ENCODE results near the gene KHNYN.

The KHNYN gene

GRCh38 chr14:24417832-24418491 lies 11.8 kb upstream of the KHNYN start:
- Histone ChIP-seq H3K27ac (replicated peaks; ENCODE audit: low read length) (no peak overlapping the region), H3K23ac (ENCODE audit: low read depth, low read length, poor library complexity) (no peak overlapping the region), H2BK5ac (ENCODE audit: low read length) (no peak overlapping the region), H3K4me3 (ENCODE audit: low read length in 2 of 2) (no peak overlapping the region), H2BK120ac (ENCODE audit: low read depth, low read length) (no peak overlapping the region), H4K8ac (ENCODE audit: low read depth, low read length) (no peak overlapping the region), H2BK15ac (ENCODE audit: low read length) (no peak overlapping the region), H3K4me1 (ENCODE audit: control insufficient read depth in 2 of 2, insufficient read depth in 1 of 2, low read depth in 1 of 2, low read length in 2 of 2) (no peaks in the 10 kb centered on the region), H3K27me3 (ENCODE audit: control insufficient read depth in 3 of 3, insufficient read depth in 3 of 3, low read depth in 1 of 3, low read length in 3 of 3) (peaks cover 0 to 42% (median 0%) of the 10 kb centered on the region in 3 experiments), H3K4ac (ENCODE audit: low read length) (no peak overlapping the region), H2BK12ac (ENCODE audit: low read length) (no peak overlapping the region), H3K36me3 (replicated peaks in 1 of 2; ENCODE audit: control insufficient read depth in 2 of 2, insufficient read depth in 2 of 2, low read length in 2 of 2) (peaks cover 0 to 7% of the 10 kb centered on the region in 2 donors), H2AFZ (ENCODE audit: low read length) (no peak overlapping the region), H3K18ac (ENCODE audit: low read length) (no peak overlapping the region), H4K91ac (ENCODE audit: low read depth, low read length, poor library complexity) (no peak overlapping the region), H3K79me1 (ENCODE audit: low read depth, low read length) (no peaks in the 10 kb centered on the region), H3K14ac (ENCODE audit: low read length) (no peak overlapping the region), H2AK5ac (ENCODE audit: low read depth, low read length) (no peak overlapping the region), H3K9me3 (replicated peaks in 1 of 2; ENCODE audit: control insufficient read depth in 2 of 2, insufficient read depth in 1 of 2, low read depth in 1 of 2, low read length in 2 of 2) (no peaks in the 10 kb centered on the region), H3K9ac (ENCODE audit: low read depth, low read length, poor library complexity) (no peak overlapping the region), H3K4me2 (ENCODE audit: insufficient read depth, low read length, poor library complexity, severe bottlenecking) (no peak overlapping the region)
- no peak for DNase-seq (ENCODE audit: low spot score)
- WGBS, 2 donors (ENCODE audit: extremely low coverage in 2 of 2, insufficient read length in 2 of 2, insufficient replicate concordance in 1 of 2) = no CpG with 5 or more reads among the region's 6 CpGs

- H4K8ac ChIP-seq (ENCODE audit: low read depth, low read length) = no peak overlapping the region
- H3K9me3 ChIP-seq (replicated peaks in 1 of 2; ENCODE audit: control insufficient read depth in 2 of 2, insufficient read depth in 1 of 2, low read depth in 1 of 2, low read length in 2 of 2) = no peaks in the 10 kb centered on the region
- no peak overlapping the region for H3K4me2 ChIP-seq (ENCODE audit: insufficient read depth, low read length, poor library complexity, severe bottlenecking)
- no peak overlapping the region for H3K27ac ChIP-seq (replicated peaks; ENCODE audit: low read length)
- no peak overlapping the region for H2BK120ac ChIP-seq (ENCODE audit: low read depth, low read length)
- H2AK5ac ChIP-seq (ENCODE audit: low read depth, low read length) = no peak overlapping the region
- no CpG with 5 or more reads among the region's 6 CpGs for WGBS, 2 donors (ENCODE audit: extremely low coverage in 2 of 2, insufficient read length in 2 of 2, insufficient replicate concordance in 1 of 2)
- H3K4me1 ChIP-seq (ENCODE audit: control insufficient read depth in 2 of 2, insufficient read depth in 1 of 2, low read depth in 1 of 2, low read length in 2 of 2) = no peaks in the 10 kb centered on the region
- H2BK15ac ChIP-seq (ENCODE audit: low read length) = no peak overlapping the region
- no peak overlapping the region for H3K4me3 ChIP-seq (ENCODE audit: low read length in 2 of 2)
- H4K91ac ChIP-seq (ENCODE audit: low read depth, low read length, poor library complexity) = no peak overlapping the region
- H2AFZ ChIP-seq (ENCODE audit: low read length) = no peak overlapping the region
- no peak overlapping the region for H3K9ac ChIP-seq (ENCODE audit: low read depth, low read length, poor library complexity)
- H3K4ac ChIP-seq (ENCODE audit: low read length) = no peak overlapping the region
- H3K79me1 ChIP-seq (ENCODE audit: low read depth, low read length) = no peaks in the 10 kb centered on the region
- no peak overlapping the region for H3K18ac ChIP-seq (ENCODE audit: low read length)
- H2BK12ac ChIP-seq (ENCODE audit: low read length) = no peak overlapping the region
- peaks cover 0 to 3% of the 10 kb centered on the region in 2 donors for H3K36me3 ChIP-seq (replicated peaks in 1 of 2; ENCODE audit: control insufficient read depth in 2 of 2, insufficient read depth in 2 of 2, low read length in 2 of 2)
- H3K23ac ChIP-seq (ENCODE audit: low read depth, low read length, poor library complexity) = no peak overlapping the region
- H3K27me3 ChIP-seq (ENCODE audit: control insufficient read depth in 3 of 3, insufficient read depth in 3 of 3, low read depth in 1 of 3, low read length in 3 of 3) = peaks cover 0 to 44% (median 0%) of the 10 kb centered on the region in 3 experiments
- no peak overlapping the region for H3K14ac ChIP-seq (ENCODE audit: low read length)
- no peak overlapping the region for H2BK5ac ChIP-seq (ENCODE audit: low read length)
- no peak for DNase-seq (ENCODE audit: low spot score)
These were observed 11.3 kb upstream of the KHNYN start for GRCh38 chr14:24418492-24418873.

- Histone ChIP-seq H4K91ac (ENCODE audit: low read depth, low read length, poor library complexity) (no peak overlapping the region), H3K23ac (ENCODE audit: low read depth, low read length, poor library complexity) (no peak overlapping the region), H3K27ac (replicated peaks; ENCODE audit: low read length) (no peak overlapping the region), H2AFZ (ENCODE audit: low read length) (no peak overlapping the region), H2BK12ac (ENCODE audit: low read length) (no peak overlapping the region), H3K18ac (ENCODE audit: low read length) (no peak overlapping the region), H2BK120ac (ENCODE audit: low read depth, low read length) (no peak overlapping the region), H3K27me3 (ENCODE audit: control insufficient read depth in 3 of 3, insufficient read depth in 3 of 3, low read depth in 1 of 3, low read length in 3 of 3) (peaks cover 0 to 71% (median 3%) of the 10 kb centered on the region in 3 experiments), H3K4ac (ENCODE audit: low read length) (no peak overlapping the region), H3K4me3 (ENCODE audit: low read length in 2 of 2) (no peak overlapping the region), H2BK5ac (ENCODE audit: low read length) (no peak overlapping the region), H2AK5ac (ENCODE audit: low read depth, low read length) (no peak overlapping the region), H3K4me1 (ENCODE audit: control insufficient read depth in 2 of 2, insufficient read depth in 1 of 2, low read depth in 1 of 2, low read length in 2 of 2) (no peaks in the 10 kb centered on the region), H3K4me2 (ENCODE audit: insufficient read depth, low read length, poor library complexity, severe bottlenecking) (no peak overlapping the region), H3K14ac (ENCODE audit: low read length) (no peak overlapping the region), H3K9me3 (replicated peaks in 1 of 2; ENCODE audit: control insufficient read depth in 2 of 2, insufficient read depth in 1 of 2, low read depth in 1 of 2, low read length in 2 of 2) (no peaks in the 10 kb centered on the region), H2BK15ac (ENCODE audit: low read length) (no peak overlapping the region), H3K79me1 (ENCODE audit: low read depth, low read length) (no peaks in the 10 kb centered on the region), H4K8ac (ENCODE audit: low read depth, low read length) (no peak overlapping the region), H3K9ac (ENCODE audit: low read depth, low read length, poor library complexity) (no peak overlapping the region), H3K36me3 (replicated peaks in 1 of 2; ENCODE audit: control insufficient read depth in 2 of 2, insufficient read depth in 2 of 2, low read length in 2 of 2) (no peaks in the 10 kb centered on the region)
- WGBS, 2 donors (ENCODE audit: extremely low coverage in 2 of 2, insufficient read length in 2 of 2, insufficient replicate concordance in 1 of 2) = no CpG with 5 or more reads among the region's 4 CpGs
- DNase-seq (ENCODE audit: low spot score) = no peak
These were observed 7.5 kb upstream of the KHNYN start for GRCh38 chr14:24422261-24422660.

GRCh38 chr14:24422694-24423601 lies 6.8 kb upstream of the KHNYN start:
- no peak overlapping the region for H3K18ac ChIP-seq (ENCODE audit: low read length)
- H2BK5ac ChIP-seq (ENCODE audit: low read length) = no peak overlapping the region
- H3K4me2 ChIP-seq (ENCODE audit: insufficient read depth, low read length, poor library complexity, severe bottlenecking) = no peak overlapping the region
- no peak for DNase-seq (ENCODE audit: low spot score)
- H4K8ac ChIP-seq (ENCODE audit: low read depth, low read length) = no peak overlapping the region
- H3K23ac ChIP-seq (ENCODE audit: low read depth, low read length, poor library complexity) = no peak overlapping the region
- no peaks in the 10 kb centered on the region for H3K4me1 ChIP-seq (ENCODE audit: control insufficient read depth in 2 of 2, insufficient read depth in 1 of 2, low read depth in 1 of 2, low read length in 2 of 2)
- H2BK120ac ChIP-seq (ENCODE audit: low read depth, low read length) = no peak overlapping the region
- H3K14ac ChIP-seq (ENCODE audit: low read length) = no peak overlapping the region
- peaks cover 0 to 71% (median 3%) of the 10 kb centered on the region in 3 experiments for H3K27me3 ChIP-seq (ENCODE audit: control insufficient read depth in 3 of 3, insufficient read depth in 3 of 3, low read depth in 1 of 3, low read length in 3 of 3)
- no peak overlapping the region for H2BK12ac ChIP-seq (ENCODE audit: low read length)
- no peak overlapping the region for H2AFZ ChIP-seq (ENCODE audit: low read length)
- H3K9ac ChIP-seq (ENCODE audit: low read depth, low read length, poor library complexity) = no peak overlapping the region
- no peak overlapping the region for H2BK15ac ChIP-seq (ENCODE audit: low read length)
- H4K91ac ChIP-seq (ENCODE audit: low read depth, low read length, poor library complexity) = no peak overlapping the region
- WGBS, 2 donors (ENCODE audit: extremely low coverage in 2 of 2, insufficient read length in 2 of 2, insufficient replicate concordance in 1 of 2) = no CpG with 5 or more reads among the region's 12 CpGs
- H3K27ac ChIP-seq (replicated peaks; ENCODE audit: low read length) = no peak overlapping the region
- no peaks in the 10 kb centered on the region for H3K79me1 ChIP-seq (ENCODE audit: low read depth, low read length)
- H3K4ac ChIP-seq (ENCODE audit: low read length) = no peak overlapping the region
- no peaks in the 10 kb centered on the region for H3K36me3 ChIP-seq (replicated peaks in 1 of 2; ENCODE audit: control insufficient read depth in 2 of 2, insufficient read depth in 2 of 2, low read length in 2 of 2)
- no peak overlapping the region for H3K4me3 ChIP-seq (ENCODE audit: low read length in 2 of 2)
- H2AK5ac ChIP-seq (ENCODE audit: low read depth, low read length) = no peak overlapping the region
- no peaks in the 10 kb centered on the region for H3K9me3 ChIP-seq (replicated peaks in 1 of 2; ENCODE audit: control insufficient read depth in 2 of 2, insufficient read depth in 1 of 2, low read depth in 1 of 2, low read length in 2 of 2)
